Measurements from ENCODE around the gene DNAJB1.

Gene DNAJB1

DNA sequence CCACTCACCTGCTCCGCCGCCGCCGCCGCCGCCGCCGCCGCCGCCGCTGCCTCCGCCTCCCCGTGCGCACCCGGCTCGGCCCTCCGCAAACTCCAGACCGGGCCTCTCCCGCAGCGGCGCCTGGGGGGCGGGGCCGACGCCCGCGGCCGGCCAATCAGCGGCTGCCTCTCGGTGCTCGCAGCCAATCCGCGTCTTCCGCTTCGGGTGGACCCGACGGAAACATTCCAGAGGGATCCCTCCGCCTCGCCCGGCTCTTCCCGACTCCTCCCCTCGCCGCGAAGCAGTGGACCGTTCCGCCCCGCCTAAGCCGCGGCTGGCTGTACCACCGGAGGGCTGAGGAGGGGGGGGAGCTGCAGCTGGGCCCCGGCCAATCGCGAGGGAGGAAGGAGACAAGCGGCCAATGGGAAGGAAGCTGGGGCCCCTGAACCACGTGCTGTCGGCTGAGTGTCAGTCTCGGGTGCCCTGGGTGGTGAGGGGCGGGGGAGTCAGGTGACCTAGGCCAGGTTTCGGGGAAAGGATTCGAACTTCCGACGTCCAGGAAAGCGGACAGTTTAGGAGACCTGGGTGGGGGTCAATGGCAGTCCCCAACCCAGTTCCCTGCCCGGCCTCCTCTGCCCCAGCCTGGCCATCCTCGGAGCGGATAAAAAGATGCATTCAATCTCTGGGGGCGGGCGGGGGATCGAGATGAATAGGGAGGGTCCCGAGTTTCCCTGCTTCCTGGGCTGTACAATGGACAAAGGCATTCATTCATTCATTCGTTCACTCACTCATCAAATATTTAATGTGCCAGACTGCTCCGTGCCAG lies 22.0 kb downstream of the DNAJB1 start, which contains the start of gene GIPC1:
GIPC1 (minus strand) TSS at position 99 of the 805 bp plus-strand sequence. CDS start 13,151 bp downstream, outside the sequence.
- peak; percentile 64 to 77 for DNase-seq (ENCODE audit: low read depth in 2 of 2)

- no peak for DNase-seq (ENCODE audit: low read depth in 2 of 2)
These were observed 22.5 kb downstream of the DNAJB1 start for GRCh38 chr19:14495672-14496028.

GRCh38 chr19:14494910-14495671 lies 23.1 kb downstream of the DNAJB1 start:
- no peak for DNase-seq (ENCODE audit: low read depth in 2 of 2)

- DNase-seq (ENCODE audit: low read depth in 2 of 2): no peak
These were observed 23.8 kb downstream of the DNAJB1 start for GRCh38 chr19:14494411-14494810.

DNA sequence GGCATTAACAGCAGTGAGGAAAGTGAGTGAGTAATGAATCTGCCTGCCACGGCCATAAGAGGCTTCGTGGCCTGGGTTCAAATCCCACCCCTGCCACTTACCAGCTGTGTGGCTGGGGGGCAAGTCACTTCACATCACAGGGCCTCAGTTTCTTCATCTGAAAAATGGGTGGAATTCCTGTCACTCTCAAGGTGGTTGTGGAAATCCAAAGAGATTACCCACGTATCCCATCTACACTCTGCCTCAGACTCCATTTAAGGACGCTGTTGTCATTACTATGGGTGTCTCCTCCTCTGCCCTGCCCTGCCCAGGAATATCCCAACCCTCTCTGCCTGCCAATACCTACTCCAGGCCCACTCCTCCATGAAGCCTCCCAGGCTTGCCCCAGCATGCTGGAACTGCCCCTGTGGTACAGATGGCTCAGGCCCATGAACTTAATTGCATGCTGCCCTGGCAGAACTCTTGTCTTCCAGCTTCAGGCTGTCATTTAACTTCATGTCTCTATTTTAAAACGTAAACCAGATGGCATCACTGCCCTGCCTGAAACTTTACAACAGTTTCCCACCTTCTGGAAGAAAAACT lies 25.4 kb downstream of the DNAJB1 start:
- no peak for DNase-seq (ENCODE audit: low read depth in 2 of 2)

GRCh38 chr19:14487370-14488125 lies 30.6 kb downstream of the DNAJB1 start:
- DNase-seq (ENCODE audit: low read depth in 2 of 2): no peak

DNA sequence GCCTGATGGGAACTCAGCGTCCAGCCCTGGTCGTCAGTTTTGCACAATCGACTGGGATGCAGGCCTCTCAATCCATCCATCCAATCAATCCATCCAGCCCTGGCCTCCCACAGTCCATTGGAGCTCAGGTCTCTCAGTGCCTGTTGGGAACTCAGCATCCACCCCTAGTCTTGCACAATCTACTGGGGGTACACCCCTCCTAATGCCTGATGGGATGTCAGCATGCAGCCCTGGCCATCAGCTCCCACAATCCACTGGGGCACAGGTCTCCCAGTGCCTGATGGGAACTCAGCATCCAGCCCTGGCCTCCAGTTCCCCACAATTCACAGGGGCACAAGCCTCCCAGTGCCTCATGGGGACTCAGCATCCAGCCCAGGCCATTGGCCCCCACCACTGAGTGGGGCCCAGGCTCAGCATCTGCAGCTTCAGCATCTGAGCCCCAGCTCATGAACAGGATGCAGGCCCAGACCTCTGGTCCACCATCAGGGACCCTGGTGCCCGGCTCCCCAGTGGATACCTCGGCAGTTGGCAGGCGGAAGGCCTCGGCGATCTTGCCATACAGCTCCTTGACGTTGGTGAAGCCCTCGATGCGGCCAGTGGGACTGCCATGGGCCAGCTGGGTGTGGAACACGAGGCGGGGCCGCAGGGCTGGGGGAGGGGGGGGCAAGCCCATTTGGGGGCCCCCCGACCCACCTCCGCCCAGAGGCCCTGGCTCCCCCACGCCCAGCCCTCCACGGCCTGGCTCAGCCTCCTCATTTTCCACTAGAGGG lies 35.8 kb downstream of the DNAJB1 start:
- DNase-seq (ENCODE audit: low read depth in 2 of 2): no peak

DNA sequence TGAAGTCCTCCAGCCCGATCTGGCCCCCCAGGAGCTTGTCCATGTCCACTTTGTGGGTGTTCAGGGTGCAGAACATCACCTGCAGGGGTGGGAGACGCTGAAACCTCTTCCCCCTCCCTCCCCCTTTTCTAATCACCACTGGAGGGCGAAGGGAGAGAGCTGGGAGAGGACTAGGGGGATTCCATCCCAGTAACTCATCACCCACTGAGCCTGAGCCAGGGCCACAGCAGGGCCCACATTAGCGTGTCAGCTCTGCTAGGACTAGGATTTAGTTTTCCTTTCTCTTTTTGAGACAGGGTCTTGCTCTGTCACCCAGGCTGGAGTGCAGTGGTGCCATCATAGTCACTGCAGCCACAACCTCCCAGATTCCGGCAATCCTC lies 37.5 kb downstream of the DNAJB1 start:
- DNase-seq (ENCODE audit: low read depth in 2 of 2): no peak

GRCh38 chr19:14479975-14480699 lies 38.1 kb downstream of the DNAJB1 start:
- DNase-seq (ENCODE audit: low read depth in 2 of 2): peak in 1 of 2 donors; percentile 69

GRCh38 chr19:14479309-14479974 lies 38.8 kb downstream of the DNAJB1 start:
- no peak for DNase-seq (ENCODE audit: low read depth in 2 of 2)

GRCh38 chr19:14478113-14478545 lies 40.1 kb downstream of the DNAJB1 start:
- DNase-seq (ENCODE audit: low read depth in 2 of 2): no peak

- DNase-seq (ENCODE audit: low read depth in 2 of 2): no peak
These were observed 40.6 kb downstream of the DNAJB1 start for GRCh38 chr19:14477418-14478112.

- DNase-seq (ENCODE audit: low read depth in 2 of 2): no peak
These were observed 41.4 kb downstream of the DNAJB1 start for GRCh38 chr19:14476673-14477401.

GRCh38 chr19:14476327-14476672 lies 41.9 kb downstream of the DNAJB1 start:
- DNase-seq (ENCODE audit: low read depth in 2 of 2): no peak

- DNase-seq (ENCODE audit: low read depth in 2 of 2): peak in 1 of 2 donors; percentile 38
These were observed 42.7 kb downstream of the DNAJB1 start, which contains the start of gene PTGER1 for GRCh38 chr19:14475251-14476073. PTGER1 (minus strand) TSS chr19:14475354; CDS start chr19:14474320, 1,034 bp downstream.

DNA sequence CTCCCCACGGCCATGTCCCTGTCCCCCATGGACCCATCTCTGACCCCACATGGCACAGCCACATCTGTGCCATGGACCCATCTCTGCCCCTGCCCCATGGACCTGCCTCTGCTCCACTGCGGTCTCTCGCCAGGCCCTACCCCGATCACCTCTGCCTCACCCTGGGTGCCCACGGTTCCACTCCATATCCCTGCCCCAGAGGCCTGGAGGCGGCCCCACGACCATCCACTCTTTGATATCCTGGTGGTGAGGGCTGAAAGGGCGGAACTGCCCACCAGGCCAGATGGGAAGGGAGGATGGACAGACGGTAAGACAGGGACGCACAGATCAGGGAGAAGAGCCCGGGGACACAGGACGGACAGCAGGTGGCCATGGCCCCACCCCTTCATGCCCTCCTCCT lies 43.4 kb downstream of the DNAJB1 start:
- DNase-seq (ENCODE audit: low read depth in 2 of 2): no peak

DNA sequence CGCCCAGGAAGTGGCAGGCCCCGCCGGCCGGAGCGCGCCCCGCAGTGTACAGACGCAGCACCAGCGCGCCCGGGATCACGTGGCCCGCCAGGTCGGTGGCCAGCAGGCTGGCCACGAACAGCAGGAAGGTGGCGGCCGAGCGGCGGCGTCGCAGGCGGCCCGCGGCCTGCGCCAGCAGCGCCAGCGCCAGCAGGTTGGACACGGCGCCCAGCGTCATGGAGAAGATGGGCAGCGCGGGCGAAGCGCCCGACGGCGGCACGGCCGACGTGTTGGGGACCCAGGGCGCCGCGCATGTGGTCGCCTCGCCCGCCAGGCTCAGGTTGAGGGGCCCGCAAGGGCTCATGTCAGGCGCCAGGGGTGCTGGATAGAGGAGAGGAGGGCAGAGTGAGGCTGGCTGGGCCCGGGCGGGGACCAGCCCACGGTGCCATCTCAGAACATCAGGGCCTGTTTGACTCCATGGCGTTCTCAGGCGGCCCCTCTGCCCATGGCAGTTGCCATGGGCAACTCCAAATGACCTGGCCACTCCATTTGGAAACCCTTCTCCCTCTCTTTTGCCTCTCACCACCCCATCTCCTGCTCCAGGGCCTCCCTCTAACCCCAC lies 44.1 kb downstream of the DNAJB1 start:
- DNase-seq (ENCODE audit: low read depth in 2 of 2): no peak

All from stimulated activated CD4-positive, alpha-beta T cell treated with anti-CD3 and anti-CD28 coated beads, Interleukin-15, amount 100 ng/mL, for 48 hours (primary cell).